Measurements from ENCODE around the gene TRAF7.
"Not testable (repeated sequence)": the region's sequence is repeated elsewhere in the genome, so short reads cannot be mapped to it uniquely, and the experiment has no call there.

The TRAF7 gene

DNA sequence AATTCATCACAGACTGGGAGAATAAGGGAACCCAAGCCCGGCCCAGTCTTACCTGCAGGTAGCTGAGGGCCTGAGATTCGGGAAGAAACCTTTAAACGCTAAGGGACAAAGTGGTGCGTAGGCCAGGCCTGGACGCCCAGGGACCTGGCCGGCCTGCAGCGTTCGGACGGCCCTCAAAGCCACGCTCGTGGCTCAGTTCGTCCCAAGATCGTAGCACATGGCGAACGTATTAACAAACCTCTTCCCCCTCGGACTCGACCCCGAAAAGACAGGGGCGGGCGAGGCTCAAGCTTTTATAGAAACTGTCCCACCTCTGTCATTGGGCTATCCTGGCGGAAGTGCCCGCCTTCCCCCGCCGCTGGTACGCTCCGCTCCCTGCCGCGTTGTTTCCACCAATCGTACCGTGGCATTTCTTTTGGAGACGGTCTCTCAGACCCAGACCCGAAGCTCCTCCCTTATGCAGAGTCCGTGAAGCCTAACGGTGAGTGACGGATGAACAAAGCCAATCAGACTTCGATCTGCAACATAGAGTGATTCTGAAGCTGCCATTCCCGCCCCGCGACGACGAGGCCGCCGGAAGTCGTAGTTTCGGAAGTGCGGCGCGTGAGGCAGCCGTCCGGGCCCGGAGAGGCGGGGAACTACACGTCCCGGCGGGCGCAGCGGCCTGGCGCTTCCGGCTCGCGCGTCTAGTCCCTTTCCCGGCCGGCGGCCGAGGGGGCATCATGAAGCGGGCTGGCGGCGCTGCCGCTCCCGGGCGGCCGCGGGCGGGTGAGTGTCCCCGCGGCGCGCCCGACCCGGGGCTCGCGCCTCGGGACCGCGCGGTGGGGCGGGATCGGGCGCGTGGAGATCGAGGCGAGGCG is at the start of gene TRAF7:
Gene TRAF7 (plus strand): TSS at position 692 of the 860 bp plus-strand sequence. CDS start 8,139 bp downstream, outside the sequence.
- peak; percentile 100 for DNase-seq

DNA sequence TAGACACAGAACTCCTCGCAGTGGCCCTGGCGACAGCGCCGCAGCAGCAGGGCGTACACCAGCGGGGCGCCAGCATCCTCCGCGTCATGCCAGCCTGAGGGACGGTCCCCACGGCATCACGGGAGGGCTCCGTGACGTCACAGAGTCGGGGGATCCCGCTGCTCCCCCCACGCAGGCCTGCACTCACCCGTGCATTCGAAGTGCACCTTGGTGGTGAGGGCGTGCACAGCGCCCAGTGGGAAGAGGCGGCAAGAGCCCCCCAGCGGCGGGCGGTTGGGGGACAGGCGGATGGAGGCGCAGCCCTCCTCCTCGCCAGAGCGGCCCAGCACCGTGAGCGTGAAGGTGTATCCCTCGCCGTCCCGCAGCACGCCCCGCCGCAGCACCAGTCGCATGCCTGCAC is 49.4 kb upstream of the TRAF7 start:
- DNase-seq: not testable (repeated sequence)

- DNase-seq: not testable (repeated sequence)
These were observed 48.3 kb upstream of the TRAF7 start for GRCh38 chr16:2107121-2107790.

GRCh38 chr16:2107791-2108125 is 47.8 kb upstream of the TRAF7 start:
- not testable (repeated sequence) for DNase-seq

DNA sequence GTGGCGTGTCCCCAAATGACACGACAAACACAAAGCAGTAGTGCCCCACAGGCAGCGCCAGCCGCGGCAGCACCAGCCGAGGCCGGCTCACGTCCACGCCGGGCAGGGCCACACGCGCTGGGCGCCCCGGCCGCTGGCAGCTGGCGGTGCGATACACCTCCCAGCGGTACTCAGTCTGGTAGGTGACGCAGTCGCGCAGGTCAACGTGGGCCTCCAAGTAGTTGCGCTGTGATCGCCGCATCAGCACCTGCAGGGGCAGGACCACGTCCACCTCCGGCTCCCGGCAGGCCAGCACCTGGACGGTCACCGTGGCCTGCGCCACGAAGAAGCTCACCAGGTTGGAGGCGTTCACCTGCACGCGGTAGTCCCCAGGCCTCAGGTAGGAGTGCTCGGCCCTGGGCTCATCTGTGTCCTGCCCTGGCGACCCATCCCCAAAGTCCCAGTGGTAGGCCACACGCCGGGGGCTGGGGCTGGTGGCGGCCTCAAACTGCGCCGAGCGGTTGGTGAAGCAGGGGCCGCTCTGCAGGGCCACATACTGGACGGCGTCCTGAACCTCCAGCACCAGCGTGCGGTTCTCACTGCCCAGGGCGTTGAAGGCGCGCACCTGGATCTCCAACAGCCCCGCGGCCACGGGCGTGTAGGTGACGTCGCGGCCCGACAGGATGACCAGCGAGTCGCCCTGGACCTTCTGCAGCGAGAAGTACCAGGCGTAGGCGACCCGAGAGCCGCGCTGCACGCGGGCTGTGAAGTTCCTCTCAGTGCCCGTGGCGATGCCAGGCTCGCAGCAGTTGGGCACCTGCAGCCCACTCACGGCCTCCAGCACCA is 46.9 kb upstream of the TRAF7 start:
- not testable (repeated sequence) for DNase-seq

GRCh38 chr16:2109271-2109580 is 46.4 kb upstream of the TRAF7 start:
- not testable (repeated sequence) for DNase-seq

DNA sequence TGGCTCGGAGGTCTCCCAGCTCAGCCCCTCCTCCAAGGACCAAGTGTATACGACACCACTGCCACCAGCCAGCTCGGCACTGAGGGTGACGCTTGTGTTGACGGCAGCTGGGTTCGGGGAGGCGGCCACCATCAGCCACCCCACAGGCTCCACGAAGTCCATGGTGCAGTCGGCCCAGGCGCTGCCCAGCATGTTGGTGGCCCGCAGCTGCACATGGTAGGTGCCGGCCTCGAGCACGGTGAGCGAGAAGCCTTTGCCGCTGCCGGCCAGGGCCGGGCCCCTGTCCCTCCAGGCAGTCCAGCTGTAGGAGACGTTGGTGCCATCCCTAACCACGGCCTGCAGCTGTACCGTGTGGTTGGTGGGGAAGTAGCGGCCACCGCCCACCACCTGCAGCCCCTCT is 45.7 kb upstream of the TRAF7 start:
- not testable (repeated sequence) for DNase-seq

DNA sequence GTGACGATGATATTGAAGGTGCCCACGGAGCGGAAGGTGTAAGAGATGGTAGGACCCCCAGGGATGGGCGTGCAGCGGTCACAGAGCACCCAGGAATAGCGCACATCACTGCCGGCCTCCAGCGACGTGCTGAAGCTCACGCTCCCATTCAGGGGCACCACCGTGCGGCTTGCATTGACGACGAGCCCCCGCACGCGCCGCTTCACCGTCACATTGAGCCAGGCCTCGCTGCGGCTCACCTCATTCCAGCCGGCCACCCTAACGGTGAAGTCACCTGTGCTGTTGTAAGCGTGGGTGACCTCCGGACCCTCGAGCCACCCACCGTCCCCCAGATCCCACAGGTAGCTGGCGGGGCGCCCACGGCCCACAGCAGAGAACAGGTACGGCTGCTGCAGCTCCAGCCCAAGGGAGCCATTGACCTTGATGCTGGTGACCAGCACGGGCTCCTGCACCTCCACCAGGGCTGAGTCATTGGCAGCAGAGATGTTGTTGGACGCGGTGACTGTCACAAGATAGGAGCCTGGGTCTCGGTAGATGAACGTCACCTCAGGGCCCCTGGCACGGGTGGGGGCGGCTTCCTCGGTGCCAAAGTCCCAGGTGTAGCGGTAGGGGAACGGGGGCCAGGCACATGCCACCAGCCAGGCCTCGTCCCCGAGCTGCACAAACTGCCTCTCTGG is 45.1 kb upstream of the TRAF7 start:
- not testable (repeated sequence) for DNase-seq

- not testable (repeated sequence) for DNase-seq
These were observed 44.6 kb upstream of the TRAF7 start for GRCh38 chr16:2111009-2111353.

- DNase-seq: not testable (repeated sequence)
These were observed 43.9 kb upstream of the TRAF7 start for GRCh38 chr16:2111412-2112335.

- not testable (repeated sequence) for DNase-seq
These were observed 43.0 kb upstream of the TRAF7 start for GRCh38 chr16:2112539-2113106.

GRCh38 chr16:2114225-2114624 is 41.4 kb upstream of the TRAF7 start:
- not testable (repeated sequence) for DNase-seq

DNA sequence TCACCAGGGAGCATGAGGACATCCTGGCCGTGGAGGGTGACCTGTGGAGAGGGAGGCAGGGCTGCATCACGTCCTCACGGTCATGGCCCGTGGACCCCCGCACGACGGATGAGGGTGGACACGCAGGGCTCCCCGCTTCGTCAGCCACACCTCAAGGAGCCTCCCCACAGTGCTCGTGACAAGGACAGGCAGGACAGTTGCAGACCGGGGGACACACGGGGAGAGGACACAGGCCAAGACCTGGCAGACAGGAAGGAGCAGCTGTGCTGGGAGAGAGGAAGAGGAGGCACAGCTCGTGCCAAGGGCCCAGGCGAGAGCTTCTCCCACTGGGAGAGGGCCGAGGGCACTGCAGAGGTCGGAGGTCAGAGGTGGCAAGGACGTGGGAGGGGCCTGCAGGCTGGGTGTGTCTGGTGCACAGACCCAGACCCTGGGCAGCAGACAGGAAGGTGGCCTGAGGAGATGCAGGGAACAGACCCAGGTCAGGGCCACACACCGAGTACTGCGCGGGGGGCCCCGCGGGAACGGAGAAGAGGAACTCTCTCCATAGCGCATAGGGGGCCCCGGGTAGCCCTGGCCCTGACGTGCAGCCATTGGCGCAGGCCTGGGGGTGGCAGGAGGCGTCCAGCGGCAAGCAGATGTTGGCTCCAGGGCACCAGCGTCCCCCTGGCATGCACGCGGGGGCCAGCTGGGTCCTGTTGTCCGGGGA is 40.5 kb upstream of the TRAF7 start:
- not testable (repeated sequence) for DNase-seq

DNA sequence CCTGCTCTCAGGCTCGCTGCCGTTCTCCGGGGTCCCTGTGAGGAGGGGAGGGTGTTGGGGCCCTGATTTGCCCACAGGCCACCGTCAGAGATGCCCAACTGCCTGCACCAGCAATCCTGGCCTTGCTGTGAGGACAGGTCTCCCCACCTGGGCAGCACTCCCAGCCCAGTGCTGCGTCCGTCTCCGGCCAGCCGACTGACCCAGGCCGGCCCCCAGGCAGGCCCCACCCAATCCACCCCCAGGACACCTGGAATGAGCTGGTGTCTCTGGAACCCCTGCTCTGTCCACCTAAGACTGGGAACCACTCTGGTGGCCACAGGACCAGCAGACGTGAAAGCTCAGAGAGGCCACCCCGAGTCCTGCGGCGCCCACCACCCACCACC is 40.0 kb upstream of the TRAF7 start:
- DNase-seq: no peak

GRCh38 chr16:2116428-2116827 is 39.2 kb upstream of the TRAF7 start:
- DNase-seq: not testable (repeated sequence)

- not testable (repeated sequence) for DNase-seq
These were observed 38.2 kb upstream of the TRAF7 start for GRCh38 chr16:2117341-2117740.

DNA sequence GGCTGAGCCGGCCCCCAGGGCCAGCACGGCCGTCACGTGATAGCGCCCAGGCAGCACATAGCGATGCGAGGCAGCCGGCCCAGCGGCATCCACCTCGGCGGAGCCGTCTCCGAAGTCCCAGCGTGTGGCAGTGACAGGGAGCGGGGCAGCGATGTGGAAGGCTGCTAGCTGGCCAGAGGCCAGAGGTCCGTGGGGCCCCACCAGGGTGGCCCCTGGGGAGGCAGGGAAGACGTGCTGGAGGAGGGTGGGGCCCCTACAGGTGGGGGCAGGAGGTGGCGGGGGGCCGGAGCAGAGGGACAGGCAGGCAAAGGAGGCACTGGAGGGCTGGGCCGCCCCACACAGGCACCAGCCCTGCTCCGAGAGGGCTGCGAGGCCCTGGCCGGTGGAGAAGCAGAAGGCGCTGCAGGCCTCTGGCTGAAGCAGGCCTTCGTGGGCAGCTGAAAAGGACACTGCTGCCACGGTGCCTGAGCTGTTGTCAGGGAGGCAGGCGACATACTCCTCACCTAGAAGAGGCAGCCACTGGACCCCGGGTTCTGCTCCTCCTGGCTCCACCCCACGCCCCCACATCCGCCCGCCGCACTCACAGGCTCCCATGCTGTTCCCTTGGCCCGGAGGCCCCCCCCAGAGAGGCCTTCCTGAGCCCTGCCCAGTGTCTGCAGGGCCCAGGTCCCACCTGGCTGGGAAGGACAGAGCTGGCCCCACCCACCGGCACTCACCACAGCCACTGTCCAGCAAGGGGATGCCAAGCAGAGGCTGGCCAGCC is 37.4 kb upstream of the TRAF7 start:
- not testable (repeated sequence) for DNase-seq

- DNase-seq: not testable (repeated sequence)
These were observed 34.3 kb upstream of the TRAF7 start for GRCh38 chr16:2121325-2121724.

DNA sequence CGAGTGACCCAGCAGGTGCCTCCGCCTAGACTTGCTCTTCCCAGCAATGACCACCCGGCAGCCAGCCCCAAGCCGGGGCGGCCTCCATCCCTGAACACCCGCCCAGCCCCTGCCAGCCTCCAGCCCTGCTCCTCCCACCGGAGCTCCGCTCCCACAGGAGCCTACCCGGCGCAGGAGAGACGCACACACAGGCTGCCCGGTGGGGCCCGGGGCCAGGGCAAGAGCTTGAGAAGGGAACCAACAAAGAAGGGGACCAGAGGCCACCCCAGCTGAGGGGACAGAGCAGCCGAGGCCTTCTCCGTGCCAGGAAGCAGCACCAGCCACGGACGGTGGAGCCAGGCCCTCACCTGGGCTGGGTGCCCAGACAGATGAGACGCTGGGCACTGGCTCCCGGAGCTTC is 33.7 kb upstream of the TRAF7 start:
- no peak for DNase-seq

DNA sequence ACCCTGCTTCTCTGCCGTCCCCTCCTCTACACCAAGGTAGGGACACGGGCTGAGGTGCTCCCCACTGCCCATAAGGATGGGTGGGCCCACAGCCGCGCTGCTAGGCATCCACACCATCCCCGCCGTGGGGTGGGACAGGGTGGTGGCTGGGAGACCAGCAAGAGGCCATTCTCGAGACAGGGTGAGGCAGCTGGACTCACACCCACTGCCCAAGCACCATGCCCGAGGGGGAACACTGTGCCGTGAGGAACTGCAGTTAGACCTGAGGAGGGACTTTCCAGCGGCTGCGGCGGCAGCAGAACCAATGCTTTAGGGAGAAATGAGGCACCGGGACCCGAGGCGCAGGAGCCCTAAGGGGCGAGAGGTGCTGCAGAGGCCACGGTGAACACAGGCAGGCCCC is 33.2 kb upstream of the TRAF7 start:
- DNase-seq: no peak

Data from NCI-H69 (cell line).